ENCODE measurements around the gene PODNL1.

PODNL1 gene

GRCh38 chr19:13960863-13961784 lies 22.9 kb upstream of the PODNL1 start:
- DNase-seq (ENCODE audit: extremely low read depth, low read depth): no peak
- H3K4me3 ChIP-seq (replicated peaks; ENCODE audit: low read depth, low read length): no peak overlapping the region
- TF ChIP-seq CTCF (IDR thresholded peaks at IDR 0.05; ENCODE audit: low read depth, low read length, missing control alignments): no peak

- peak; percentile 33 for TF ChIP-seq CTCF (IDR thresholded peaks at IDR 0.05; ENCODE audit: low read depth, low read length, missing control alignments)
- H3K4me3 ChIP-seq (replicated peaks; ENCODE audit: low read depth, low read length): no peak overlapping the region
- DNase-seq (ENCODE audit: extremely low read depth, low read depth): no peak
These were observed 22.0 kb upstream of the PODNL1 start for GRCh38 chr19:13959962-13960862.

GRCh38 chr19:13959141-13959961 lies 21.1 kb upstream of the PODNL1 start:
- no peak for TF ChIP-seq CTCF (IDR thresholded peaks at IDR 0.05; ENCODE audit: low read depth, low read length, missing control alignments)
- H3K4me3 ChIP-seq (replicated peaks; ENCODE audit: low read depth, low read length): no peak overlapping the region
- no peak for DNase-seq (ENCODE audit: extremely low read depth, low read depth)

GRCh38 chr19:13958043-13958442 lies 19.8 kb upstream of the PODNL1 start:
- TF ChIP-seq CTCF (IDR thresholded peaks at IDR 0.05; ENCODE audit: low read depth, low read length, missing control alignments): no peak
- no peak for DNase-seq (ENCODE audit: extremely low read depth, low read depth)
- H3K4me3 ChIP-seq (replicated peaks; ENCODE audit: low read depth, low read length): no peak overlapping the region

GRCh38 chr19:13957051-13957450 lies 18.8 kb upstream of the PODNL1 start:
- no peak for DNase-seq (ENCODE audit: extremely low read depth, low read depth)
- no peak for TF ChIP-seq CTCF (IDR thresholded peaks at IDR 0.05; ENCODE audit: low read depth, low read length, missing control alignments)
- H3K4me3 ChIP-seq (replicated peaks; ENCODE audit: low read depth, low read length): no peak overlapping the region

GRCh38 chr19:13956365-13956744 lies 18.1 kb upstream of the PODNL1 start:
- no peak for DNase-seq (ENCODE audit: extremely low read depth, low read depth)
- TF ChIP-seq CTCF (IDR thresholded peaks at IDR 0.05; ENCODE audit: low read depth, low read length, missing control alignments): no peak

More at GRCh38 chr19:13956365-13956744, 18.1 kb upstream of the PODNL1 start:
- no peak overlapping the region for H3K4me3 ChIP-seq (replicated peaks; ENCODE audit: low read depth, low read length)
